Central memory CD8-positive, alpha-beta T cell (primary cell): ENCODE data around the gene PGAM2.

Experiments used
- ATAC-seq: fragments of 150-1000 bp; cut with Tn5 transposase; replicated peaks from 2 replicates; pipeline ENCODE4 v1.10.0; 2022; ENCODE audit warnings: mild to moderate bottlenecking, moderate FRiP score, moderate number of reproducible peaks; ENCODE audit not compliant: poor library complexity, severe bottlenecking; ENCODE audit errors: extremely low read depth
- DNase-seq, 2 donors: peaks; one replicate each; pipeline ENCODE4 v3.0.0; 2021; ENCODE audit warnings: low spot score in 2 of 2
- H3K27ac Mint-ChIP-seq: one replicate; pipeline ENCODE4 v1.8.0; 2022; ENCODE audit warnings: low read depth, mild to moderate bottlenecking, moderate library complexity, mixed read lengths
- H3K27me3 Mint-ChIP-seq: one replicate; pipeline ENCODE4 v1.8.0; 2022; ENCODE audit warnings: mixed read lengths
- H3K36me3 Mint-ChIP-seq: one replicate; pipeline ENCODE4 v1.8.0; 2022; ENCODE audit warnings: mild to moderate bottlenecking, moderate library complexity, mixed read lengths; ENCODE audit not compliant: insufficient read depth
- H3K4me1 Mint-ChIP-seq: one replicate; pipeline ENCODE4 v1.8.0; 2022; ENCODE audit warnings: mixed read lengths
- H3K4me3 Mint-ChIP-seq: one replicate; pipeline ENCODE4 v1.8.0; 2022; ENCODE audit warnings: mild to moderate bottlenecking, moderate library complexity, mixed read lengths
- H3K9me3 Mint-ChIP-seq: one replicate; pipeline ENCODE4 v1.8.0; 2022; ENCODE audit warnings: mixed read lengths

Gene PGAM2

DNA sequence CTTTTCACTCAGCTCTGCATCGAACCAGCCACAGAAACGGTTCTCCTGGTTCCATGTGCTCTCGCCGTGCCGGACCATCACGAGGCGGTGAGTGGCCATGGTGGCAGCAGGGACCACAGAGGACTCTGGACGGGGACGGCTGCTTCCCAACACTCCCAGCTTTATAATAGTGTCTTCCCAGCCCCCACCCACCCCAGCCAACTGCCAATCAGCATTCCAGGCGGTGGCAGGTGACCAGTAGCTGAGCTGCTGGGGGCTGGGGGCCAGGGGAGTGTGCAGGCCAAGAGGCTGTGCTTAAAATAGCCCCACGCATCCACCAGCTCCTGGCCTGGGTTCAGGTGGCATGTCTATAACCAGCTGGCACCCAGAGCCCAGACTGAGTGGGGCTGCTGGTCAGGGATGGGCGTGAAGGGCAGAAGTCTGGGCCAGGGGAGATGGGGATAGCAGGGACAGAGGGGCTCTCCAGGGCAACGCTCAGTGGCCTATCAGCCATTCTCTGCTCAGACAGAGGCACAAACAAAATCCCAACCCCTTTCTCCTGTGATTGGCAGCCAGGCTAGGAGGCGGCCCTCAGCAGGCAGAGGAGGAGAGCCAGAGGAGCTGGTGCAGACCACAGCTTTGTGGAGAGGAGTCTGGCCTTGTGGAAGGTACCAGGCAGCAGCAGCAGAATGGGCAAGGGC, at the start of gene PGAM2:
TSS of gene PGAM2 (minus strand) at position 137 of the 680 bp plus-strand sequence. CDS start at position 99, 38 bp downstream.
- Mint-ChIP-seq H3K9me3 (no peaks in the 10 kb centered on the region), H3K27me3 (no peaks in the 10 kb centered on the region), H3K4me3 (no peak within 1 kb of the TSS), H3K4me1 (peaks cover 28% of the 10 kb centered on the region), H3K27ac (peak within 1 kb of the TSS; percentile 74), H3K36me3 (peaks cover 6% of the 10 kb centered on the region)
- no peak for DNase-seq
- no peak for ATAC-seq

DNA sequence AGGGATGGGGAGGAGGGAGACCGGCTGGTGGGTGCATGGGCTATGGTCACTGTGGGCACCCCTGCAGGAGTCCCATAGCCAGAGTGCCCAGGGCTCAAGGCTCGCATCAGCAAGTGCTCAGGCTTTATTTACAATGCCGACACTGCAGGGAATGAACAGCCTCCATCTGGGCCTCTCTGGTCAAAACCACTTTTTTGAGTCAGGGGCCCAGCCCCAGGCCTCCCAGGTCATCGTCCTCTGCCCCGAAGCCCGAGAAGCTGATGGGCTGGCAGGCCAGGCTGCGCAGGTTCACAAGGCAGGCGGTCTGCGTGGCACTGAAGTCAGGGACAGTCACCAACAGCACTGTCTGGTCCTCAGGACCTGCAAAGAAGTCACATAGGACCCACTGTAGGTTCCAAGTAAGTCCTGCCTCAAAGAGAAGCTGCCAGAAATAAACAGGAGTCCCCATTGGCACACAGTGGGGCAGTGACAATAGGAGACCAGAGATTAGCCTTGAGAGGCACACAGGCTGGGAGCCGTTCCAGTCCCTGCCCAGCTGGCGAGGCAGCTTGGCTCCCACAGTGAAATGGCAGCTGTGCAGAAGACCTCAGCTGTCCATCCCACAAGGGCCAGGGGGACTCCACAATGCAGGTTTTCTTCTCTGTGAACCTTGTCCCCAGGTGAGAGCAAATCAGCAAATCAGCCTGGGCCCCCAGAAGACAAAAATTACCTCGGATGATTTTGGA, 49.4 kb upstream of the PGAM2 start:
- no peak overlapping the region for H3K27ac Mint-ChIP-seq
- no peak for DNase-seq
- H3K36me3 Mint-ChIP-seq, result peaks cover 8% of the 10 kb centered on the region
- ATAC-seq, result no peak
- H3K4me3 Mint-ChIP-seq, result no peak overlapping the region
- peaks cover 2% of the 10 kb centered on the region for H3K4me1 Mint-ChIP-seq
- no peaks in the 10 kb centered on the region for H3K27me3 Mint-ChIP-seq
- no peaks in the 10 kb centered on the region for H3K9me3 Mint-ChIP-seq

DNA sequence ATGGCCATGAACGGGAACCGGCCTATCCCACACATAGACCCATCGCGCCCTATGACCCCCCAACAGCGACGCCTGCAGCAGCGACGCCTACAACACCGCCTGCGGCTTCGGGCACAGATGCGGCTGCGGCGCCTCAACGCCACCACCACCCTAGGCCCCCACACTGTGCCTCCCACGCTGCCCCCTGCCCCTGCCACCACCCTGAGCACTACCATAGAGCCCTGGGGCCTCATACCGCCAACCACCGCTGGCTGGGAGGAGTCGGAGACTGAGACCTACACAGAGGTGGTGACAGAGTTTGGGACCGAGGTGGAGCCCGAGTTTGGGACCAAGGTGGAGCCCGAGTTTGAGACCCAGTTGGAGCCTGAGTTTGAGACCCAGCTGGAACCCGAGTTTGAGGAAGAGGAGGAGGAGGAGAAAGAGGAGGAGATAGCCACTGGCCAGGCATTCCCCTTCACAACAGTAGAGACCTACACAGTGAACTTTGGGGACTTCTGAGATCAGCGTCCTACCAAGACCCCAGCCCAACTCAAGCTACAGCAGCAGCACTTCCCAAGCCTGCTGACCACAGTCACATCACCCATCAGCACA, 48.5 kb upstream of the PGAM2 start:
- no peaks in the 10 kb centered on the region for H3K4me1 Mint-ChIP-seq
- ATAC-seq (no peak), DNase-seq (no peak)
- H3K27me3 Mint-ChIP-seq, result peaks cover under 1% of the 10 kb centered on the region
- H3K27ac Mint-ChIP-seq, result no peak overlapping the region
- peaks cover 6% of the 10 kb centered on the region for H3K36me3 Mint-ChIP-seq
- no peaks in the 10 kb centered on the region for H3K9me3 Mint-ChIP-seq
- no peak overlapping the region for H3K4me3 Mint-ChIP-seq

DNA sequence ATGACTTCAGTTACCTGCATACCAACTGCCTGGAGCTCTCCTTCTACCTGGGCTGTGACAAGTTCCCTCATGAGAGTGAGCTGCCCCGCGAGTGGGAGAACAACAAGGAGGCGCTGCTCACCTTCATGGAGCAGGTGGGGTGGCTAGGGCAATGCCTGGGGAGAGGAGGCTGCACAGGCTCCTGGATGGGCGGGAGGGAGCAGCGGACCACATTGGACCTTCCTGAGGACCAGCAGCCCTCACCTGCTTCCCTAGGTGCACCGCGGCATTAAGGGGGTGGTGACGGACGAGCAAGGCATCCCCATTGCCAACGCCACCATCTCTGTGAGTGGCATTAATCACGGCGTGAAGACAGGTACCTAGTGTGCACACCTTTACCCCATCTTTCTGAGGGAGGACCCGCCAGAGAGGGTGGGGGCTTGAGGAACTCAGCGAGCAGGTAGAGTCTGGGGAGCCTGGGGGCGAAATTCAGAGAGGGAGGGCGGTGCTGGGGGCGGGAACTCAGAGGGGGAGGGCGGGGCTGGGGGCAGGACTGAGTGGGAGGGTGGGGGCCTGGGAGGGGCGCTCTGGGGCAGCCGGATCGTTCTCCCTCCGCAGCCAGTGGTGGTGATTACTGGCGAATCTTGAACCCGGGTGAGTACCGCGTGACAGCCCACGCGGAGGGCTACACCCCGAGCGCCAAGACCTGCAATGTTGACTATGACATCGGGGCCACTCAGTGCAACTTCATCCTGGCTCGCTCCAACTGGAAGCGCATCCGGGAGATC, 47.8 kb upstream of the PGAM2 start:
- peaks cover 4% of the 10 kb centered on the region for H3K36me3 Mint-ChIP-seq
- peaks cover 8% of the 10 kb centered on the region for H3K27me3 Mint-ChIP-seq
- DNase-seq, result no peak
- no peaks in the 10 kb centered on the region for H3K4me1 Mint-ChIP-seq
- H3K27ac Mint-ChIP-seq, result no peak overlapping the region
- no peaks in the 10 kb centered on the region for H3K9me3 Mint-ChIP-seq
- no peak overlapping the region for H3K4me3 Mint-ChIP-seq
- no peak for ATAC-seq

GRCh38 chr7:44112231-44112996, 47.0 kb upstream of the PGAM2 start:
- ATAC-seq, result no peak
- Mint-ChIP-seq H3K27me3 (peaks cover 12% of the 10 kb centered on the region), H3K4me3 (no peak overlapping the region)

DNA sequence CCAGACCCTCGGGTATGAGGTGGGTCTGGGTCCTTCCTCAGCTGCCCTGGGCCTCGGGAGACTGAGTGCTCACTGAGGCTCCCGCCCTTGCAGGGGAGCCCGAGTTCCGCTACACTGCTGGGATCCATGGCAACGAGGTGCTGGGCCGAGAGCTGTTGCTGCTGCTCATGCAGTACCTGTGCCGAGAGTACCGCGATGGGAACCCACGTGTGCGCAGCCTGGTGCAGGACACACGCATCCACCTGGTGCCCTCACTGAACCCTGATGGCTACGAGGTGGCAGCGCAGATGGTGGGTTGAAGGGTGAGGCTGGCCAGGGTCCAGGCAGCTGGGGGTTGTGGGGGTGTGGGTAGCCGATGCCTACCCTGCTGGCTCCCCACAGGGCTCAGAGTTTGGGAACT, 46.4 kb upstream of the PGAM2 start:
- H3K4me3 Mint-ChIP-seq, result no peak overlapping the region
- no peak overlapping the region for H3K27ac Mint-ChIP-seq
- peaks cover 12% of the 10 kb centered on the region for H3K27me3 Mint-ChIP-seq
- ATAC-seq (no peak), DNase-seq (no peak)
- peaks cover 2% of the 10 kb centered on the region for H3K36me3 Mint-ChIP-seq
- H3K4me1 Mint-ChIP-seq, result no peaks in the 10 kb centered on the region
- no peaks in the 10 kb centered on the region for H3K9me3 Mint-ChIP-seq

More at GRCh38 chr7:44112231-44112996, 47.0 kb upstream of the PGAM2 start:
- DNase-seq, result no peak
- Mint-ChIP-seq H3K4me1 (no peaks in the 10 kb centered on the region), H3K9me3 (no peaks in the 10 kb centered on the region), H3K36me3 (peaks cover 3% of the 10 kb centered on the region), H3K27ac (no peak overlapping the region)

DNA sequence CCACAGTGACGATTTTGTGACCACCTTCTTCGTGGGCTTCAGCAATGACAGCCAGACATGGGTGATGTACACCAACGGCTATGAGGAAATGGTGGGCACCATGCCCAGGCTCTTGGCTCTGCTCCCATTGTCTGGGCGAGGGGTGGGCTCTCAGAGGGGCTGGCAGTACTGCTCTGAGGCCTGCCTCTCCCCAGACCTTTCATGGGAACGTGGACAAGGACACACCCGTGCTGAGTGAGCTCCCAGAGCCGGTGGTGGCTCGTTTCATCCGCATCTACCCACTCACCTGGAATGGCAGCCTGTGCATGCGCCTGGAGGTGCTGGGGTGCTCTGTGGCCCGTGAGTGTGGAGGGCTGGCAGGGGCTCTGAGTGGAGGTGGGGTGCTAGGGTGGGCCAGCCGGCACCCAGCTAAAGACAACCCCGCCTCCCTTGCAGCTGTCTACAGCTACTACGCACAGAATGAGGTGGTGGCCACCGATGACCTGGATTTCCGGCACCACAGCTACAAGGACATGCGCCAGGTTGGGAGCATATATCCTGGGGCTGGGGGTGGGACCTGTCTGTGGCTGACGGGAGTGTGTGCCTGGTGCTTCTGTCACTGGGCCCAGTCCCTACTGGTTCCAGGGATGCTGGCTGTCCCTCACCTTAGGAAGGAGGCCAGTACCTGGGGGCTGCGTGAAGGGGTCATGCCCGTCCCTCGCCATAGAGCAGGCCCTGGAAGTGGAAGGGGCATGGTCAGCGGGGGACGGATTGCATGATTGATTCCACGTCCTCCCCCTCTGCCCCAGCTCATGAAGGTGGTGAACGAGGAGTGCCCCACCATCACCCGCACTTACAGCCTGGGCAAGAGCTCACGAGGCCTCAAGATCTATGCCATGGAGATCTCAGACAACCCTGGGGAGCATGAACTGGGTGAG, 45.6 kb upstream of the PGAM2 start:
- ATAC-seq, result no peak
- Mint-ChIP-seq H3K27me3 (peaks cover 20% of the 10 kb centered on the region), H3K9me3 (no peaks in the 10 kb centered on the region), H3K4me3 (no peak overlapping the region), H3K36me3 (peaks cover 1% of the 10 kb centered on the region), H3K27ac (no peak overlapping the region), H3K4me1 (no peaks in the 10 kb centered on the region)
- no peak for DNase-seq

GRCh38 chr7:44109991-44110390, 44.6 kb upstream of the PGAM2 start:
- DNase-seq, result no peak
- no peaks in the 10 kb centered on the region for H3K9me3 Mint-ChIP-seq
- no peak for ATAC-seq
- H3K27ac Mint-ChIP-seq, result no peak overlapping the region
- H3K36me3 Mint-ChIP-seq, result peaks cover 2% of the 10 kb centered on the region
- H3K4me3 Mint-ChIP-seq, result no peak overlapping the region
- H3K4me1 Mint-ChIP-seq, result no peaks in the 10 kb centered on the region
- peaks cover 30% of the 10 kb centered on the region for H3K27me3 Mint-ChIP-seq

- peaks cover 2% of the 10 kb centered on the region for H3K36me3 Mint-ChIP-seq
- no peaks in the 10 kb centered on the region for H3K9me3 Mint-ChIP-seq
- DNase-seq, result no peak
- no peak overlapping the region for H3K27ac Mint-ChIP-seq
- H3K4me1 Mint-ChIP-seq, result no peaks in the 10 kb centered on the region
- peaks cover 33% of the 10 kb centered on the region for H3K27me3 Mint-ChIP-seq
- ATAC-seq, result no peak
- H3K4me3 Mint-ChIP-seq, result no peak overlapping the region
These were observed 43.7 kb upstream of the PGAM2 start for GRCh38 chr7:44108768-44109750.

GRCh38 chr7:44107961-44108767, 42.8 kb upstream of the PGAM2 start:
- no peaks in the 10 kb centered on the region for H3K4me1 Mint-ChIP-seq
- DNase-seq (no peak), ATAC-seq (no peak)
- no peak overlapping the region for H3K4me3 Mint-ChIP-seq
- H3K27me3 Mint-ChIP-seq, result peaks cover 39% of the 10 kb centered on the region
- no peak overlapping the region for H3K27ac Mint-ChIP-seq
- peaks cover 2% of the 10 kb centered on the region for H3K36me3 Mint-ChIP-seq
- no peaks in the 10 kb centered on the region for H3K9me3 Mint-ChIP-seq
